KMS-11 (cell line): Measurements from ENCODE around the gene UBE3B.
"Not testable (repeated sequence)": the region's sequence is repeated elsewhere in the genome, so short reads cannot be mapped to it uniquely, and the experiment has no call there.

Source experiments
- H2AFZ ChIP-seq: fragments of 200-600 bp; sonication (generic); 2 replicates; pipeline ENCODE4 v1.6.1; 2016; ENCODE audit warnings: antibody characterized with exemption, mixed run types, low read depth
- H3K27ac ChIP-seq: fragments of 200-600 bp; sonication (generic); 2 replicates; pipeline ENCODE4 v1.6.1; 2016; ENCODE audit warnings: mild to moderate bottlenecking, mixed run types
- H3K27me3 ChIP-seq: fragments of 200-600 bp; sonication (generic); 2 replicates; pipeline ENCODE4 v1.6.1; 2017; ENCODE audit warnings: mild to moderate bottlenecking, low read depth, mixed run types, moderate library complexity; ENCODE audit not compliant: insufficient read depth
- H3K36me3 ChIP-seq: fragments of 200-600 bp; sonication (generic); 2 replicates; pipeline ENCODE4 v1.6.1; 2017; ENCODE audit warnings: mild to moderate bottlenecking, mixed run types; ENCODE audit not compliant: insufficient read depth
- H3K4me1 ChIP-seq: fragments of 200-600 bp; sonication (generic); 2 replicates; pipeline ENCODE4 v1.6.1; 2016; ENCODE audit warnings: mild to moderate bottlenecking, low read depth, mixed run types; ENCODE audit not compliant: poor library complexity, severe bottlenecking
- H3K4me2 ChIP-seq: fragments of 200-600 bp; sonication (generic); 2 replicates; pipeline ENCODE4 v1.7.0; 2016; ENCODE audit warnings: mild to moderate bottlenecking, mixed run types
- H3K4me3 ChIP-seq: fragments of 200-600 bp; sonication (generic); IDR thresholded peaks from 2 replicates; pipeline ENCODE4 v1.6.1; 2017; ENCODE audit warnings: low read depth, low read length, mixed read lengths; ENCODE audit not compliant: insufficient read depth
- H3K79me2 ChIP-seq: fragments of 200-600 bp; sonication (generic); 2 replicates; pipeline ENCODE4 v1.6.1; 2016; ENCODE audit warnings: low read depth, mixed run types; ENCODE audit not compliant: insufficient read depth
- H3K9ac ChIP-seq: fragments of 200-600 bp; sonication (generic); 2 replicates; pipeline ENCODE4 v1.6.1; 2016; ENCODE audit warnings: mild to moderate bottlenecking, mixed run types
- H4K20me1 ChIP-seq: fragments of 200-600 bp; sonication (generic); 2 replicates; pipeline ENCODE4 v1.6.1; 2016; ENCODE audit warnings: mild to moderate bottlenecking, mixed run types; ENCODE audit not compliant: insufficient read depth
- TF ChIP-seq, protein P1 (sequence below): fragments of 200-600 bp; sonication (generic); conservative IDR thresholded peaks from 2 replicates; pipeline ENCODE4 v1.6.1; 2017; ENCODE audit warnings: low read depth, mild to moderate bottlenecking, antibody characterized with exemption, low read length, moderate library complexity, mixed read lengths

UBE3B gene

DNA sequence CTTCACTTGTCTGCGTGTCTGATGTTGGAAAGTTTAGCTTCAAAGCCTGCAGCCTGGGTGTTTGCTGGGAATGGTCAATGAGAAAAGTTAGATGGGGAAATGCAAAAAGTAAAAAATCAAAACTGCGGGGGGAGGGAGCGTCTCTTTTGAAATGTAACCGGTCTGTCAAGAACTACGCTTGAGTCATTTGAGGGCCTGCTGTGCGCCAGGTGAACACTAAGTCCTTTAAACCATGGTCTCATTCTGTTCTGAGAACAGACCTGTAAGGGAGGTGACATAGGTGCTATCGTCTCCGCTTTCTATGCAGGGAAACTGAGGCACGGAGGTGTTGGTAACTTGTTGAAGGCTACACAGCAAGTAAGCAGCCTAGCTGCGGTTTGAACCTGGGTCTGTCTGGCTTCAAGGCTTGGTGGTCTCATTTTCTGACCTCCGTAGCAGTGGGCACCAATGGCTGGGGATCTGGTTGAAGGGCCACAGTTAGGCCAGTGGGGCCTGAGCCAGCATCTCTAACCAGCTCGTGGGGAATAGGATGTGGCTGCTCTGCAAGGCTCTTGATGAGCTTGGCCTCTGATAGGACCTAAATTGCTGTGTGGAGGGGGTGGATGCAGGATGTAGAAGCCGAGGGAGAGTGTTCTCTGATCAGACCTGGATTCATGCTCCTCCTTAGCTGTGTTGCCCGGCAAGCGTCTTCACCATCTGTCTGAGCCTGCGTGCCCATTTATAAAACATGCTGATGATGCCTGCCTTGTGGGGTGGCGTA is 41.8 kb upstream of the UBE3B start:
- H3K4me2 ChIP-seq: no peak overlapping the region

DNA sequence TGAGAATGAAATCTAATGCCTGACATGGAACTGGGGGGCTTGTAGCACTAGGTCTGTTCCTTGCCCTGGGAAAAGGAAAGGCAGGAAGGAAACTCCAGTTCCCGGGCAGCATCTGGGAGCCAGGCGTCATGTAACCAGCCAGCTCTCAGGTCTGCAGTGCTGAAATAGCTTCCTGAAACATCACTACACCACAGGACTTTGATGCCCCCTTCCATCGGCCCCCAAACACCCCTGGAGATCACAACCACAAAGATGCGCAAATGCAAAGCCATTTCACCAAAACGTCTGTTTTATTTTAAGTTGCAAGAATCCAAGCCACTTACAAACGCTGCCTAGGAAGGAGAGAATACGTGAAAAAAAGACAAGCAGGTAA is 41.3 kb upstream of the UBE3B start:
- Histone ChIP-seq H3K79me2 (no peaks in the 10 kb centered on the region), H4K20me1 (no peaks in the 10 kb centered on the region), H2AFZ (no peak overlapping the region), H3K36me3 (no peaks in the 10 kb centered on the region), H3K4me2 (no peak overlapping the region), H3K9ac (no peak overlapping the region), H3K4me3 (no peak overlapping the region), H3K4me1 (no peaks in the 10 kb centered on the region), H3K27ac (no peak overlapping the region), H3K27me3 (no peaks in the 10 kb centered on the region)
- TF ChIP-seq, protein P1, sequence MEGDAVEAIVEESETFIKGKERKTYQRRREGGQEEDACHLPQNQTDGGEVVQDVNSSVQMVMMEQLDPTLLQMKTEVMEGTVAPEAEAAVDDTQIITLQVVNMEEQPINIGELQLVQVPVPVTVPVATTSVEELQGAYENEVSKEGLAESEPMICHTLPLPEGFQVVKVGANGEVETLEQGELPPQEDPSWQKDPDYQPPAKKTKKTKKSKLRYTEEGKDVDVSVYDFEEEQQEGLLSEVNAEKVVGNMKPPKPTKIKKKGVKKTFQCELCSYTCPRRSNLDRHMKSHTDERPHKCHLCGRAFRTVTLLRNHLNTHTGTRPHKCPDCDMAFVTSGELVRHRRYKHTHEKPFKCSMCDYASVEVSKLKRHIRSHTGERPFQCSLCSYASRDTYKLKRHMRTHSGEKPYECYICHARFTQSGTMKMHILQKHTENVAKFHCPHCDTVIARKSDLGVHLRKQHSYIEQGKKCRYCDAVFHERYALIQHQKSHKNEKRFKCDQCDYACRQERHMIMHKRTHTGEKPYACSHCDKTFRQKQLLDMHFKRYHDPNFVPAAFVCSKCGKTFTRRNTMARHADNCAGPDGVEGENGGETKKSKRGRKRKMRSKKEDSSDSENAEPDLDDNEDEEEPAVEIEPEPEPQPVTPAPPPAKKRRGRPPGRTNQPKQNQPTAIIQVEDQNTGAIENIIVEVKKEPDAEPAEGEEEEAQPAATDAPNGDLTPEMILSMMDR: no peak

More for the DNA sequence above, 41.8 kb upstream of the UBE3B start:
- Histone ChIP-seq H2AFZ (no peak overlapping the region), H3K9ac (no peak overlapping the region), H3K4me3 (no peak overlapping the region), H4K20me1 (no peaks in the 10 kb centered on the region), H3K4me1 (no peaks in the 10 kb centered on the region), H3K79me2 (no peaks in the 10 kb centered on the region), H3K27ac (no peak overlapping the region), H3K36me3 (no peaks in the 10 kb centered on the region), H3K27me3 (no peaks in the 10 kb centered on the region)
- TF ChIP-seq, protein P1: no peak

DNA sequence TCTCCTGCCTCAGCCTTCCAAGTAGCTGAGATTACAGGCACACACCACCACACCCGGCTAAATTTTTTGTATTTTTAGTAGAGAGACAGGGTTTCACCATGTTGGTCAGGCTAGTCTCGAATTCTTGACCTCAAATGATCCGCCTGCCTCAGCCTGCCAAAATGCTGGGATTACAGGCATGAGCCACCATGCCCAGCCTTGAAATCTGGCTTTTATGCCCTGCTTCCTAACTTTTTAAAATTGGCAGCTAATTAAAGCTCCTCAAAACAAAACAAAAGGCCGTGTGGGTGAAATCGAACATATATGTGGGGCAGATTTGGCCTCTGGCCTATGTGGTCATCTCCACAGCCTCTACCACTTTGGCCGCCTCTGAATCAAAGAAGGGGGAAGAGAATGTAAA is 38.3 kb upstream of the UBE3B start:
- TF ChIP-seq, protein P1: no peak
- Histone ChIP-seq H3K27ac (no peak overlapping the region), H3K27me3 (no peaks in the 10 kb centered on the region)

DNA sequence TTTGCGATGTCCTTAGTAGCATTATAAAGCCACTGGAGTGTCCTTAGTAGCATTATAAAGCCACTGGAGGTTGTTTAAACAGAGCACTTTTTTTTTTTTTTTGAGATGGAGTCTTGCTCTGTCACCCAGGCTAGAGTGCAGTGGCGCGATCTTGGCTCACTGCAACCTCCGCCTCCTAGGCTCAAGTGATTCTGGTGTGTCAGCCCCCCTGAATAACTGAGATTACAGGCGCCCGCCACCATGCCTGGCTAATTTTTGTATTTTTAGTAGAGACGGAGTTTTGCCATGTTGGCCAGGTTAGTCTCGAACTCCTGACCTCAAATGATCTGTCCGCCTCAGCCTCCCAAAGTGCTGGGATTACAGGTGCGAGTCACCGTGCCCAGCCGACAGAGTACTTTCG is 37.5 kb upstream of the UBE3B start:
- H3K4me2 ChIP-seq, H3K4me3 ChIP-seq, H3K27me3 ChIP-seq, H3K9ac ChIP-seq, H3K4me1 ChIP-seq, H2AFZ ChIP-seq, H3K27ac ChIP-seq, H3K36me3 ChIP-seq, H3K79me2 ChIP-seq, H4K20me1 ChIP-seq: not testable (repeated sequence)

More for the DNA sequence above, 38.3 kb upstream of the UBE3B start:
- Histone ChIP-seq H3K4me3 (no peak overlapping the region), H3K36me3 (no peaks in the 10 kb centered on the region), H2AFZ (no peak overlapping the region), H3K4me1 (no peaks in the 10 kb centered on the region), H3K9ac (no peak overlapping the region), H3K4me2 (no peak overlapping the region), H3K79me2 (no peaks in the 10 kb centered on the region), H4K20me1 (no peaks in the 10 kb centered on the region)

DNA sequence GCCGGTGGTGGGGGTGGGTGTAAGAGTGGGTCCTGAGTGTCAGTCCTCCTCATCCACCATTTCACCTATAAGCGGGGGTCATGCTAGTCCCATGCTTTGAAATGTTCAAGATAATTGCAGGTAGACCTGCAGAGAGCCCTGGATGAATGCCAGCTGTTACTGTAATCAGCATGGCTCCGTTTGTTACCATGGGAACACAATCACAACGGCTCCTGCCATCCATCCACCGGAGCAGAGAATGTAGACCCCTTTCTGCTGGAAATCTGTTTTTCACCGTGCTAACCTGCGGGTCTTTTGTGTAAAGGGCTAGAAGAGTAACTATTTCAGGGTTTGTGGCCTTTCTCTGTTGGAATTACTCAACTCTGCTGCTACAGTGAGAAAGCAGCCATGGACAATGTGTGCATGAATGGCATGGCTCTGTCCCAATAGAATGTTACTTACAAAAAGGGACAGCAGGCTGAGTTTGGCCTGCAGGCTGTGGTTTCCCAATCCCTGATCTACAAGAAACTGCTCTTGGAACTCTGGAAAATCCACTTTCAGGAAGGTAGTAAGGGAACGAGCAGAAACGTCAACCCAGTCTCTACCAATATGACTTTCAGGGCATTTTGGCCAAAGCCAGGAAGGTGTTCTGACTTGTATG is 36.5 kb upstream of the UBE3B start:
- TF ChIP-seq, protein P1: no peak
- no peak overlapping the region for H3K9ac ChIP-seq
- no peak overlapping the region for H3K4me2 ChIP-seq
- no peak overlapping the region for H2AFZ ChIP-seq
- H3K27ac ChIP-seq: no peak overlapping the region
- no peaks in the 10 kb centered on the region for H3K36me3 ChIP-seq
- H3K27me3 ChIP-seq: no peaks in the 10 kb centered on the region
- H3K79me2 ChIP-seq: no peaks in the 10 kb centered on the region
- H3K4me3 ChIP-seq: no peak overlapping the region
- no peaks in the 10 kb centered on the region for H4K20me1 ChIP-seq
- no peaks in the 10 kb centered on the region for H3K4me1 ChIP-seq
